Right atrium auricular region (tissue), 2 donors: ENCODE data around the gene GPR179. TPM values are rescaled to one million over a fixed set of nuclear protein-coding genes. Genes with fewer than 3 reads are reported as not detected.
"Not testable (repeated sequence)": the region's sequence is repeated elsewhere in the genome, so short reads cannot be mapped to it uniquely, and the experiment has no call there.

Source experiments
- DNase-seq: peaks from one replicate; pipeline ENCODE4 v3.0.0-alpha.2; 2019; ENCODE audit warnings: low spot score
- H3K27ac ChIP-seq, 2 donors: fragments of 200-600 bp; sonication (generic); 1 replicate in 1 of 2; 2 replicates in 1 of 2; pipeline ENCODE4 v1.5.1; 2016 to 2019
- H3K27me3 ChIP-seq, 2 donors: fragments of 200-600 bp; sonication (generic); one replicate each; pipeline versions ENCODE4 v1.5.1 to v1.6.0; 2017 to 2019
- H3K36me3 ChIP-seq: fragments of 200-600 bp; sonication (generic); one replicate; pipeline ENCODE4 v1.5.1; 2016
- H3K4me1 ChIP-seq, 2 donors: fragments of 200-600 bp; sonication (generic); one replicate each; pipeline versions ENCODE4 v1.5.1 to v1.6.0; 2017 to 2019
- H3K4me3 ChIP-seq, 2 donors: fragments of 200-600 bp; sonication (generic); 1 replicate in 1 of 2; 2 replicates in 1 of 2; pipeline ENCODE4 v1.5.1; 2017 to 2019; ENCODE audit warnings: mild to moderate bottlenecking in 1 of 2, moderate library complexity in 1 of 2
- H3K9me3 ChIP-seq, 2 donors: fragments of 200-600 bp; sonication (generic); one replicate each; pipeline ENCODE4 v1.5.1; 2019
- total RNA-seq, 2 donors: library from RNA; depleted of rRNA; stranded (reverse); fragments of >200 nt; gene quantifications; one replicate each; pipeline ENCODE4 v1.1.0, GENCODE V29; 2016
- TF ChIP-seq, protein P1 (sequence below), 2 donors: fragments of 200-600 bp; sonication (generic); IDR thresholded peaks; one replicate each; pipeline ENCODE4 v1.5.1; 2019; ENCODE audit warnings: antibody characterized with exemption in 2 of 2

GPR179 gene
- total RNA-seq, 2 donors from 2014 or later: not detected

DNA sequence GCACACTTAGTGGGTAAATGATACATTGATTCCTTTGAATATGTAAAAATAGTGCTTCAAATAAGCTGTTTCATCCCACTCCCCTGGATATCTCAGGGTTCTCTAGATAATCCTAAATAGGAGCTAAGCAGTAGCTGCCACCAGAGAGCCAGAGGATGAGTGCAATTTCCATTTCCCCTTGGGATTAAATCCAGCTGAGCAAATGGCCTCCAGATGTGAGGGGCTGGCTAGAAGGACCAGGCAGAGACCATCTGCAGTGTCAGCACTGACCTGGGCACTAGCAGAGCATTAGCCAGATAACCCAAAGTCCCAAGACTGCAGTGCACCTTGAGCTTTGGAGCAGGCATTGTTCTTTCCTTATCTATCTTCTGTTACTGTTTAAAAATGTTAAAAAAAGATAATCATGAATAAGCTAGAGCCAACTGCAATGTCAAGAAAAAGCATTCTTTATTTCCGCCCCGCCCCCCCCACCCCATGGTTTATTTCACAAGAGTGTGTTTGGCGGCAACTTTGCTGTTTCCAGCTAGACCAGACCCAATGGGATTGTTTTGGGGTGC is 19.5 kb downstream of the GPR179 start:
- no peak overlapping the region for H3K27ac ChIP-seq
- H3K9me3 ChIP-seq: no peaks in the 10 kb centered on the region
- H3K4me3 ChIP-seq: no peak overlapping the region
- TF ChIP-seq, protein P1, sequence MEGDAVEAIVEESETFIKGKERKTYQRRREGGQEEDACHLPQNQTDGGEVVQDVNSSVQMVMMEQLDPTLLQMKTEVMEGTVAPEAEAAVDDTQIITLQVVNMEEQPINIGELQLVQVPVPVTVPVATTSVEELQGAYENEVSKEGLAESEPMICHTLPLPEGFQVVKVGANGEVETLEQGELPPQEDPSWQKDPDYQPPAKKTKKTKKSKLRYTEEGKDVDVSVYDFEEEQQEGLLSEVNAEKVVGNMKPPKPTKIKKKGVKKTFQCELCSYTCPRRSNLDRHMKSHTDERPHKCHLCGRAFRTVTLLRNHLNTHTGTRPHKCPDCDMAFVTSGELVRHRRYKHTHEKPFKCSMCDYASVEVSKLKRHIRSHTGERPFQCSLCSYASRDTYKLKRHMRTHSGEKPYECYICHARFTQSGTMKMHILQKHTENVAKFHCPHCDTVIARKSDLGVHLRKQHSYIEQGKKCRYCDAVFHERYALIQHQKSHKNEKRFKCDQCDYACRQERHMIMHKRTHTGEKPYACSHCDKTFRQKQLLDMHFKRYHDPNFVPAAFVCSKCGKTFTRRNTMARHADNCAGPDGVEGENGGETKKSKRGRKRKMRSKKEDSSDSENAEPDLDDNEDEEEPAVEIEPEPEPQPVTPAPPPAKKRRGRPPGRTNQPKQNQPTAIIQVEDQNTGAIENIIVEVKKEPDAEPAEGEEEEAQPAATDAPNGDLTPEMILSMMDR (IDR thresholded peaks at IDR 0.05): no peak
- DNase-seq: no peak
- H3K27me3 ChIP-seq: no peaks in the 10 kb centered on the region
- H3K4me1 ChIP-seq: peaks cover 0 to 7% of the 10 kb centered on the region in 2 donors
- peaks cover 12% of the 10 kb centered on the region for H3K36me3 ChIP-seq

- Histone ChIP-seq H3K4me1 (peaks cover 0 to 7% of the 10 kb centered on the region in 2 donors), H3K4me3 (no peak overlapping the region), H3K27ac (no peak overlapping the region), H3K36me3 (peaks cover 12% of the 10 kb centered on the region), H3K27me3 (no peaks in the 10 kb centered on the region), H3K9me3 (no peaks in the 10 kb centered on the region)
- TF ChIP-seq, protein P1 (IDR thresholded peaks at IDR 0.05): no peak
- no peak for DNase-seq
These were observed 20.9 kb downstream of the GPR179 start for GRCh38 chr17:38322897-38323296.

- H3K27me3 ChIP-seq: no peaks in the 10 kb centered on the region
- H3K36me3 ChIP-seq: peaks cover 12% of the 10 kb centered on the region
- H3K9me3 ChIP-seq: no peaks in the 10 kb centered on the region
- no peak overlapping the region for H3K27ac ChIP-seq
- TF ChIP-seq, protein P1 (IDR thresholded peaks at IDR 0.05): peak; percentile 86 to 88
- H3K4me1 ChIP-seq: peaks cover 0 to 4% of the 10 kb centered on the region in 2 donors
- no peak overlapping the region for H3K4me3 ChIP-seq
- peak; percentile 66 for DNase-seq
These were observed 21.5 kb downstream of the GPR179 start for GRCh38 chr17:38322156-38322779.

DNA sequence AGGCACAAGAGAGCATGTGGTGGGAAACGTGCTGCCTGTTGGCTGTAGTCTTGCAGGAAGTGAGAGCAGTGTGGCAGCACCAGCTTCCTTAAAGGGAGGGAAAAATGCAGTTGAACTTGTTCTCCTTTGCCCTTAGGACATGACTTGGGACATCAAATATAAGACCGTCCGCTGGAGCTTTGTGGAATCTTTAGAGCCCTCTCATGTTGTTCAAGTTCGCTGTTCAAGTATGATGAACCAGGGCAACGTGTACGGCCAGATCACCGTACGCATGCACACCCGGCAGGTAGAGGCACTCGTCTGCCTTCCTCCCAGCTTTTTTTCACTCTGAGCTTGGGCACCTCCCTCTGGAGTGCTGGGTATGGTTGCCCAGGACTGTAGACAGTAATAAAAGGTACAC is 23.3 kb downstream of the GPR179 start:
- no peak for DNase-seq
- Histone ChIP-seq H3K4me3 (no peak overlapping the region), H3K27me3 (no peaks in the 10 kb centered on the region), H3K36me3 (peaks cover 12% of the 10 kb centered on the region), H3K9me3 (no peaks in the 10 kb centered on the region), H3K27ac (no peak overlapping the region), H3K4me1 (no peaks in the 10 kb centered on the region)
- TF ChIP-seq, protein P1 (IDR thresholded peaks at IDR 0.05): no peak

DNA sequence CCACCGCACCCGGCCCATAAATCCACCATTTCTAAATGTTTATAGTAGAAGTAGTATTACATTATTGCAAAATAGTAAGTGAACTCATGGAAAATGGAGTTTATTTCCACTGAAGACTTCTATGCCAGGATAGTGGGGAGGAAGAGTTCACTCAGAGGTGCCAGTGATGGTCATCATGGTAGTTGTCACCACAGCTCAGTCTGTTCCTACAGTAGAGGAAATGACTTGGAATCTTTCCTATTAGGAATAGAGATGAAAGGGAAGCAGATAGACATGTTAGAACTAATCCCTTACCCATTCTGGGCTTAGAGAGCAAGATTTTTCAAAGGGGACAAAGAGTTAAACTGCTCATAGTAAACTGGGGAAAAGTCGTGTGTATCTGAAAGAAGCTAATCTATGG is 26.7 kb downstream of the GPR179 start:
- DNase-seq: no peak
- H3K4me3 ChIP-seq: no peak overlapping the region
- H3K9me3 ChIP-seq: no peaks in the 10 kb centered on the region
- H3K4me1 ChIP-seq: no peaks in the 10 kb centered on the region
- H3K36me3 ChIP-seq: peaks cover 9% of the 10 kb centered on the region
- no peaks in the 10 kb centered on the region for H3K27me3 ChIP-seq
- H3K27ac ChIP-seq: no peak overlapping the region
- TF ChIP-seq, protein P1 (IDR thresholded peaks at IDR 0.05): no peak

DNA sequence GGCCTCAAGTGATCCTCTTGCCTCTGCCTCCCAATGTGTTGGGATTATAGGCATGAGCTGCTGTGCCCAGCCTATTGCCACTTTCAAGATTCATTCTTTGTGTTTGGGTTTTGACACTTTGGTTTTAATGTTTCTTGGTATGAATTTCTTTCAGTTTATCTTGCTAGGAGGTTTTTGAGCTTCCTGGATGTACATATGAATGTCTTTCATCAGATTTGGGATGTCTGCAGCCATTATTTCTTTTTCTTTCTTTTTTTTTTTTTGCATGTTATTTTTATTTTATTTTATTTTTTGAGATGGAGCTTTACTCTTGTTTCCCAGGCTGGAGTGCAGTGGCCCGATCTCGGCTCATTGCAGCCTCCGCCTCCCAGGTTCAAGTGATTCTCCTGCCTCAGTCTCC is 28.3 kb downstream of the GPR179 start:
- TF ChIP-seq, protein P1 (IDR thresholded peaks at IDR 0.05): no peak
- no peak overlapping the region for H3K27ac ChIP-seq
- H3K4me3 ChIP-seq: no peak overlapping the region
- H3K4me1 ChIP-seq: no peaks in the 10 kb centered on the region
- H3K27me3 ChIP-seq: no peaks in the 10 kb centered on the region
- no peak for DNase-seq
- no peaks in the 10 kb centered on the region for H3K36me3 ChIP-seq
- no peaks in the 10 kb centered on the region for H3K9me3 ChIP-seq

- not testable (repeated sequence) for H3K36me3 ChIP-seq, H3K27me3 ChIP-seq, H3K4me1 ChIP-seq, H3K9me3 ChIP-seq
- H3K27ac ChIP-seq: peak within 1 kb of the TSS; percentile 58 to 62
- peak within 1 kb of the TSS; percentile 49 to 54 for H3K4me3 ChIP-seq
- peak; percentile 97 for DNase-seq
These were observed 46.8 kb downstream of the GPR179 start, which contains the start of gene MRPL45 for GRCh38 chr17:38296834-38297517. Gene MRPL45 (plus strand): TSS chr17:38297168. CDS start chr17:38297184, 16 bp downstream.
